ENCODE results near the gene CRYGC.

GRCh38 chr2:208136716-208137094, 7.1 kb upstream of the CRYGC start:
- TF ChIP-seq CTCF (IDR thresholded peaks at IDR 0.05), result no peak
- no peak for TF ChIP-seq EZH2 (IDR thresholded peaks at IDR 0.05; ENCODE audit: borderline replicate concordance, insufficient read depth, low read depth, low read length, poor library complexity, severe bottlenecking)
